H9 (cell line): ENCODE measurements around the gene TBX5. TPM values are rescaled to one million over a fixed set of nuclear protein-coding genes. Genes with fewer than 3 reads are reported as not detected.

Experiments
- DNase-seq: peaks from one replicate; pipeline ENCODE4 v3.0.0-alpha.2; 2017
- H2AFZ ChIP-seq: one replicate; pipeline ENCODE4 v1.6.1; 2013; ENCODE audit warnings: mild to moderate bottlenecking, low read length, control low read depth, moderate library complexity
- H2AK5ac ChIP-seq: 2 replicates; pipeline ENCODE4 v1.6.1; 2013; ENCODE audit warnings: low read length, control low read depth, mixed read lengths; ENCODE audit not compliant: insufficient read length
- H2BK120ac ChIP-seq: one replicate; pipeline ENCODE4 v1.6.1; 2013; ENCODE audit warnings: low read depth, mild to moderate bottlenecking, low read length, control low read depth, inconsistent platforms; ENCODE audit not compliant: poor library complexity, severe bottlenecking
- H2BK12ac ChIP-seq: 2 replicates; pipeline ENCODE4 v1.6.1; 2013; ENCODE audit warnings: low read length, control low read depth, mixed read lengths, low read depth; ENCODE audit not compliant: insufficient read length
- H2BK15ac ChIP-seq: 2 replicates; pipeline ENCODE4 v1.6.1; 2013; ENCODE audit warnings: low read depth, low read length, control low read depth
- H2BK20ac ChIP-seq: one replicate; pipeline ENCODE4 v1.6.1; 2013; ENCODE audit warnings: low read depth, mild to moderate bottlenecking, low read length, control low read depth, inconsistent platforms; ENCODE audit not compliant: poor library complexity, severe bottlenecking
- H2BK5ac ChIP-seq: 2 replicates; pipeline ENCODE4 v1.6.1; 2013; ENCODE audit warnings: low read length, control low read depth, mixed read lengths; ENCODE audit not compliant: insufficient read length
- H3K14ac ChIP-seq: 2 replicates; pipeline ENCODE4 v1.6.1; 2013; ENCODE audit warnings: low read length, control low read depth; ENCODE audit not compliant: insufficient read depth
- H3K18ac ChIP-seq: 2 replicates; pipeline ENCODE4 v1.6.1; 2013; ENCODE audit warnings: low read depth, mild to moderate bottlenecking, mixed read lengths, low read length, control low read depth; ENCODE audit not compliant: insufficient read length
- H3K23ac ChIP-seq: 2 replicates; pipeline ENCODE4 v1.6.1; 2013; ENCODE audit warnings: low read length, control low read depth, mixed read lengths, low read depth; ENCODE audit not compliant: insufficient read length
- H3K23me2 ChIP-seq: 2 replicates; pipeline ENCODE4 v1.6.1; 2013; ENCODE audit warnings: low read depth, mild to moderate bottlenecking, mixed read lengths, low read length, control low read depth; ENCODE audit not compliant: insufficient read length, poor library complexity, severe bottlenecking
- H3K27ac ChIP-seq: 2 replicates; pipeline ENCODE4 v1.5.1; 2013; ENCODE audit warnings: low read length, control low read depth, mixed read lengths, low read depth; ENCODE audit not compliant: insufficient read length
- H3K27me3 ChIP-seq: 2 replicates; pipeline ENCODE4 v1.6.1; 2013; ENCODE audit warnings: low read length, control low read depth, inconsistent platforms; ENCODE audit not compliant: insufficient read depth
- H3K4ac ChIP-seq: 2 replicates; pipeline ENCODE4 v1.6.1; 2013; ENCODE audit warnings: low read depth, mild to moderate bottlenecking, control low read depth, inconsistent platforms, low read length, moderate library complexity
- H3K4me1 ChIP-seq: 2 replicates; pipeline ENCODE4 v1.6.1; 2013; ENCODE audit warnings: low read length, control low read depth, inconsistent platforms; ENCODE audit not compliant: insufficient read depth
- H3K4me2 ChIP-seq: 2 replicates; pipeline ENCODE4 v1.6.1; 2013; ENCODE audit warnings: low read length, control low read depth, mixed read lengths; ENCODE audit not compliant: insufficient read length, insufficient read depth
- H3K56ac ChIP-seq: 2 replicates; pipeline ENCODE4 v1.6.1; 2013; ENCODE audit warnings: low read depth, mild to moderate bottlenecking, mixed read lengths, low read length, control low read depth; ENCODE audit not compliant: insufficient read length
- H3K79me1 ChIP-seq: 2 replicates; pipeline ENCODE4 v1.6.1; 2013; ENCODE audit warnings: low read depth, mild to moderate bottlenecking, moderate library complexity, low read length, control low read depth, inconsistent platforms; ENCODE audit not compliant: insufficient read depth, poor library complexity, severe bottlenecking
- H3K79me2 ChIP-seq: 2 replicates; pipeline ENCODE4 v1.6.1; 2013; ENCODE audit warnings: low read length, control low read depth, inconsistent platforms; ENCODE audit not compliant: insufficient read depth
- H3K9ac ChIP-seq: 2 replicates; pipeline ENCODE4 v1.6.1; 2013; ENCODE audit warnings: low read length, control low read depth, mixed read lengths; ENCODE audit not compliant: insufficient read length; ENCODE audit errors: extremely low read depth
- H3K9me3 ChIP-seq: one replicate; pipeline ENCODE4 v1.6.1; 2013; ENCODE audit warnings: low read depth, low read length, inconsistent platforms; ENCODE audit not compliant: control insufficient read depth
- H3T11ph ChIP-seq: one replicate; pipeline ENCODE4 v1.6.1; 2013; ENCODE audit warnings: mild to moderate bottlenecking, low read length, control low read depth, inconsistent platforms
- H4K20me1 ChIP-seq: one replicate; pipeline ENCODE4 v1.6.1; 2013; ENCODE audit not compliant: control insufficient read depth, insufficient read length, insufficient read depth
- H4K5ac ChIP-seq: 2 replicates; pipeline ENCODE4 v1.6.1; 2013; ENCODE audit warnings: low read depth, mild to moderate bottlenecking, mixed read lengths, low read length, control low read depth; ENCODE audit not compliant: insufficient read length
- H4K8ac ChIP-seq: replicated peaks from 2 replicates; pipeline ENCODE4 v1.6.1; 2013; ENCODE audit warnings: low read length, control low read depth, mixed read lengths, low read depth; ENCODE audit not compliant: insufficient read length
- H4K91ac ChIP-seq: 2 replicates; pipeline ENCODE4 v1.6.1; 2013; ENCODE audit warnings: low read depth, mild to moderate bottlenecking, moderate library complexity, mixed read lengths, low read length, control low read depth; ENCODE audit not compliant: insufficient read length
- H3K27ac Mint-ChIP-seq, 3 experiments: 2 replicates in 2 of 3; 3 replicates in 1 of 3; pipeline ENCODE4 v1.8.0; 2020 to 2021; ENCODE audit warnings: mixed read lengths in 3 of 3, mild to moderate bottlenecking in 1 of 3, moderate library complexity in 1 of 3
- H3K27me3 Mint-ChIP-seq: 2 replicates; pipeline ENCODE4 v1.8.0; 2021; ENCODE audit warnings: low read depth, mild to moderate bottlenecking, moderate library complexity, mixed read lengths
- H3K36me3 Mint-ChIP-seq, 3 experiments: 2 replicates in 2 of 3; 3 replicates in 1 of 3; pipeline ENCODE4 v1.8.0; 2020 to 2021; ENCODE audit warnings: low read depth in 3 of 3, mixed read lengths in 3 of 3; ENCODE audit not compliant: insufficient read depth in 1 of 3
- H3K4me1 Mint-ChIP-seq, 2 experiments: 2 replicates each; pipeline ENCODE4 v1.8.0; 2020; ENCODE audit warnings: mixed read lengths in 2 of 2
- H3K4me3 Mint-ChIP-seq, 2 experiments: 2 replicates in 1 of 2; 3 replicates in 1 of 2; pipeline ENCODE4 v1.8.0; 2020 to 2021; ENCODE audit warnings: mild to moderate bottlenecking in 2 of 2, mixed read lengths in 2 of 2, moderate library complexity in 1 of 2
- H3K9me3 Mint-ChIP-seq, 2 experiments: 2 replicates in 1 of 2; 3 replicates in 1 of 2; pipeline ENCODE4 v1.8.0; 2020; ENCODE audit warnings: mild to moderate bottlenecking in 2 of 2, mixed read lengths in 2 of 2, moderate library complexity in 1 of 2
- WGBS: extraction: QIAGEN DNeasy Blood & Tissue Kit; methylation state at CpG from one replicate; pipeline ENCODE4 v1.1.7; 2013; ENCODE audit warnings: missing lambda C conversion rate, low lambda C conversion rate, mixed read lengths; ENCODE audit not compliant: insufficient read length; ENCODE audit errors: extremely low coverage; 5-methylcytosine and 5-hydroxymethylcytosine counted together
- total RNA-seq: library from RNA; stranded (reverse); gene quantifications from 2 replicates; pipeline ENCODE4 v1.2.1, GENCODE V29; 2021
- TF ChIP-seq, protein P1 (sequence below): fragments of 200-600 bp; sonication (generic); conservative IDR thresholded peaks from 3 replicates; pipeline ENCODE4 v1.8.0; 2021; ENCODE audit warnings: antibody characterized with exemption, mild to moderate bottlenecking

TBX5 gene
- total RNA-seq, 1 experiment from 2014 or later, result not detected

DNA sequence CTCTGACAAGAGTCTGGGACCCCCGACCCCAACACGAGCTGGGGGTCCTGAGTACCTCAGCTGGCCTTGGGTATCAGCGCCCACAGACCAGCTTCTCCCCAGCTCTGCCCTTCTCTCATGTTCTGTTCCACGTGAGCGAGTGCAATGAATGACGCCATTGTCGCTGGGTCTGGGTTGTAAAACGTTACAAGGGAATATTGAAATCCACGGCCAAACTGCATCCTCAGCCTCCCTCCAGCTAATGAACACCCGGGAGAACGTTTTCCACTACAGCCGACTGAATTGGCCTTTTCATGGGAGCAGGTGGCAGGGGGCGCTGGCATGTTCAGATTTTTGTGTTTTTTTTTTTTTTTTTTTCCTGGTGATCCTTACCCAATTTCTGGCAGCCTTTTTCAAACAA is 34.7 kb downstream of the TBX5 start:
- H3K9me3 Mint-ChIP-seq, result peaks cover 3% of the 10 kb centered on the region in 2 experiments; a peak in 2 of 5 replicates
- Histone ChIP-seq H2BK120ac (no peak overlapping the region), H4K20me1 (no peaks in the 10 kb centered on the region), H3T11ph (no peak overlapping the region), H2BK12ac (no peak overlapping the region), H4K91ac (no peak overlapping the region), H3K27me3 (no peaks in the 10 kb centered on the region), H4K8ac (no peak overlapping the region), H2AK5ac (no peak overlapping the region), H3K4ac (no peak overlapping the region), H3K79me1 (no peaks in the 10 kb centered on the region), H2BK15ac (no peak overlapping the region), H2BK5ac (no peak overlapping the region), H3K9ac (no peak overlapping the region), H4K5ac (no peak overlapping the region), H3K27ac (no peak overlapping the region), H3K9me3 (no peaks in the 10 kb centered on the region), H3K79me2 (no peaks in the 10 kb centered on the region), H3K23me2 (no peaks in the 10 kb centered on the region), H3K18ac (no peak overlapping the region), H2BK20ac (no peak overlapping the region), H3K4me1 (peaks cover 5% of the 10 kb centered on the region; the same call in 1 of the 2 replicates), H3K4me2 (no peak overlapping the region), H3K56ac (no peak overlapping the region), H2AFZ (no peak overlapping the region), H3K23ac (no peak overlapping the region), H3K14ac (no peak overlapping the region)
- no peak overlapping the region for H3K27ac Mint-ChIP-seq
- TF ChIP-seq, protein P1, sequence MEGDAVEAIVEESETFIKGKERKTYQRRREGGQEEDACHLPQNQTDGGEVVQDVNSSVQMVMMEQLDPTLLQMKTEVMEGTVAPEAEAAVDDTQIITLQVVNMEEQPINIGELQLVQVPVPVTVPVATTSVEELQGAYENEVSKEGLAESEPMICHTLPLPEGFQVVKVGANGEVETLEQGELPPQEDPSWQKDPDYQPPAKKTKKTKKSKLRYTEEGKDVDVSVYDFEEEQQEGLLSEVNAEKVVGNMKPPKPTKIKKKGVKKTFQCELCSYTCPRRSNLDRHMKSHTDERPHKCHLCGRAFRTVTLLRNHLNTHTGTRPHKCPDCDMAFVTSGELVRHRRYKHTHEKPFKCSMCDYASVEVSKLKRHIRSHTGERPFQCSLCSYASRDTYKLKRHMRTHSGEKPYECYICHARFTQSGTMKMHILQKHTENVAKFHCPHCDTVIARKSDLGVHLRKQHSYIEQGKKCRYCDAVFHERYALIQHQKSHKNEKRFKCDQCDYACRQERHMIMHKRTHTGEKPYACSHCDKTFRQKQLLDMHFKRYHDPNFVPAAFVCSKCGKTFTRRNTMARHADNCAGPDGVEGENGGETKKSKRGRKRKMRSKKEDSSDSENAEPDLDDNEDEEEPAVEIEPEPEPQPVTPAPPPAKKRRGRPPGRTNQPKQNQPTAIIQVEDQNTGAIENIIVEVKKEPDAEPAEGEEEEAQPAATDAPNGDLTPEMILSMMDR, result peak; percentile 24; the same call in 1 of the 3 replicates
- H3K4me1 Mint-ChIP-seq, result peaks cover 8 to 10% of the 10 kb centered on the region in 2 experiments
- H3K4me3 Mint-ChIP-seq, result no peak overlapping the region
- peaks cover 0 to 2% (median 2%) of the 10 kb centered on the region in 3 experiments; a peak in 3 of 7 replicates for H3K36me3 Mint-ChIP-seq
- WGBS, result no CpG with 5 or more reads among the region's 13 CpGs
- no peak for DNase-seq
- peaks cover 11% of the 10 kb centered on the region; the same call in 1 of the 2 replicates for H3K27me3 Mint-ChIP-seq
